Amniotic stem cell (primary cell): ENCODE results near the gene PARL.
"Not testable (repeated sequence)": the region's sequence is repeated elsewhere in the genome, so short reads cannot be mapped to it uniquely, and the experiment has no call there.

Experiments
- DNase-seq: peaks from one replicate; lab custom pipeline; 2025; lab: John Stamatoyannopoulos, UW

Gene PARL

DNA sequence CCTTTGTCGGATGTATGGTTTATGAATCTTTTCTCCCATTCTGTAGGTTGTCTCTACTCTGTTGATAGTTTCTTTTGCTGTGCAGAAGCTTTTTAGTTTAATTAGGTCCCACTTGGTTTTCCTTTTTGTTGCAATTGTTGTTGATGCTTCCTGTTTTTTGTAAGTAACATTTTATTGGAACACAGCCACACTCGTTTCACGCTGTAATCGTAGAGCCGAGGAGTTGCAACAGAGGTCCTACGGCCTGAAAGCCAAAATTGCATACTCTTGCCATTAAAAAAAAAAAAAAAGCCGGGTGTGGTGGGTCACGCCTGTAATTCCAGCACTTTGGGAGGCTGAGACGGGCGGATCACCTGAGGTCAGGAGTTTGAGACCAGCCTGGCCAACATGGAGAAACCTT lies 100.2 kb downstream of the PARL start:
- DNase-seq = not testable (repeated sequence)

- no peak for DNase-seq
Observed at GRCh38 chr3:183782576-183783276, 102.0 kb downstream of the PARL start.

DNA sequence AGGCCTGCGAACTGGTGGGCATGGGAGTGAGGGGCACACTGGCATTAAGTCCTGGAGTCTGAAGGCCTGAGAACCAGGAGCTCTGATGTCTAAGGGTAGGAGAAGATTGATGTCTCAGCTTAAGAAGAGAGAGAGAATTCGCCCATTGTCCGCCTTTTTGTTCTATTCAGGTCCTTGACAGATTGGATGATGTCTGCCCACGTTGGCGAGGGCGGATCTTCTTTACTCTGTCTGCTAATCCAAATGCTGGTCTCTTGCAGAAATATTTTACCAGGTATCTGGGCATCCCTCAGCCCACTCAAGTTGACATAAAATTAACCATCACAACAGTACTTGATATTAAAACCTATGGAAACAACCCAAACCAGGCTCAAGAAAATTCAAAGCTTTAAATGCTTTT lies 103.4 kb downstream of the PARL start:
- DNase-seq = no peak

- DNase-seq = no peak
Observed at GRCh38 chr3:183779896-183780465, 104.7 kb downstream of the PARL start.
